ENCODE results near the gene SPEG.
A peak's percentile ranks its signal among the peaks of the same experiment; 100 is the strongest.

The SPEG gene

DNA sequence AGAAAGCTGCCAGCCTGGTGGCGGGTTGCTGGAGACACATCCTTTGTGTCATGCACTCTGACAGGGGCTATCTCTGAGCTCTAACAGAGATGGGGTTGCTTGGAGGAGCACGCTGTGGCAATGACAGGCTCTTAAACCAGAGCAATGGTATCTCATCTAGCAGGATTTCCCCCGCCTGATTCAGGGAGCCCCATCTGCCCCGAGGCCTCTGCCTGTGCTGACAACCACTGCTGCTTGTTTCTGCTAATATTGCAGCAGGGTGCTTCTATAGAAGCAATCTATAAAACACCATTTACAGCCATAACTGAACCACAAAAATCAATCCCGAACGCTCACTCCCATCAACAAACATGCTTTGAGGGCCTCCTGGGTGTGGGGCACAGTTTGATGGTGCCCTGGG is 34.1 kb upstream of the SPEG start:
- no peak for DNase-seq (ENCODE audit: low read depth, low spot score)
- H3K4me1 ChIP-seq (ENCODE audit: insufficient read depth, insufficient read length), result peaks cover 36% of the 10 kb centered on the region

DNA sequence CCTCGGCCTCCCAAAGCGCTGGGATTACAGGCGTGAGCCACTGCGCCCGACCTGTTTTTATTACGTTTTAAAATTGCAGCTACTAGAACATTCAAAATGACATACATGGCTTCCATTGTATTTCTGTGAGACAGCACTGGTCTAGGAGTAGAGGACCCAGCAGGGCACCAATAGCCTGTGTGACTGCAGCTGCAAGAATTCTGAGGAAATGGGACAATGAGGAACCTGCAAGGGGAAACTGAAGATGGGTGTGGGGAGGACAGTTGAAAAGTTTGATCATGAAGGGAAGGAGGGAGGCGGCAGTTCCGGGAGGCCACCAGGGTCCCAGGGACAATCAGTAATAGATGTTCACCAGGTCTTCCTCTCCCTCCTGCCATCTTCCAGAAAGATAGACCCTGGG is 33.0 kb upstream of the SPEG start:
- Histone ChIP-seq H3K4me3 (ENCODE audit: insufficient read length, low read depth) (no peak overlapping the region), H3K9me3 (ENCODE audit: insufficient read depth, low read length) (no peaks in the 10 kb centered on the region), H3K9ac (ENCODE audit: insufficient read length, low read depth) (no peak overlapping the region), H3K27me3 (ENCODE audit: insufficient read depth, insufficient read length) (peaks cover 2% of the 10 kb centered on the region), H3K4me1 (ENCODE audit: insufficient read depth, insufficient read length) (peaks cover 37% of the 10 kb centered on the region), H3K36me3 (ENCODE audit: insufficient read depth, insufficient read length, low read length) (no peaks in the 10 kb centered on the region)
- no peak for DNase-seq (ENCODE audit: low read depth, low spot score)
- TF ChIP-seq ZNF274 (IDR thresholded peaks at IDR 0.05; ENCODE audit: low read depth, low read length), result no peak

More for the DNA sequence above, 34.1 kb upstream of the SPEG start:
- Histone ChIP-seq H3K9me3 (ENCODE audit: insufficient read depth, low read length) (no peaks in the 10 kb centered on the region), H3K36me3 (ENCODE audit: insufficient read depth, insufficient read length, low read length) (no peaks in the 10 kb centered on the region), H3K4me3 (ENCODE audit: insufficient read length, low read depth) (no peak overlapping the region), H3K9ac (ENCODE audit: insufficient read length, low read depth) (no peak overlapping the region), H3K27me3 (ENCODE audit: insufficient read depth, insufficient read length) (peaks cover 2% of the 10 kb centered on the region)
- TF ChIP-seq SUZ12 (IDR thresholded peaks at IDR 0.05; ENCODE audit: extremely low read depth, insufficient read depth, insufficient read length), result no peak

DNA sequence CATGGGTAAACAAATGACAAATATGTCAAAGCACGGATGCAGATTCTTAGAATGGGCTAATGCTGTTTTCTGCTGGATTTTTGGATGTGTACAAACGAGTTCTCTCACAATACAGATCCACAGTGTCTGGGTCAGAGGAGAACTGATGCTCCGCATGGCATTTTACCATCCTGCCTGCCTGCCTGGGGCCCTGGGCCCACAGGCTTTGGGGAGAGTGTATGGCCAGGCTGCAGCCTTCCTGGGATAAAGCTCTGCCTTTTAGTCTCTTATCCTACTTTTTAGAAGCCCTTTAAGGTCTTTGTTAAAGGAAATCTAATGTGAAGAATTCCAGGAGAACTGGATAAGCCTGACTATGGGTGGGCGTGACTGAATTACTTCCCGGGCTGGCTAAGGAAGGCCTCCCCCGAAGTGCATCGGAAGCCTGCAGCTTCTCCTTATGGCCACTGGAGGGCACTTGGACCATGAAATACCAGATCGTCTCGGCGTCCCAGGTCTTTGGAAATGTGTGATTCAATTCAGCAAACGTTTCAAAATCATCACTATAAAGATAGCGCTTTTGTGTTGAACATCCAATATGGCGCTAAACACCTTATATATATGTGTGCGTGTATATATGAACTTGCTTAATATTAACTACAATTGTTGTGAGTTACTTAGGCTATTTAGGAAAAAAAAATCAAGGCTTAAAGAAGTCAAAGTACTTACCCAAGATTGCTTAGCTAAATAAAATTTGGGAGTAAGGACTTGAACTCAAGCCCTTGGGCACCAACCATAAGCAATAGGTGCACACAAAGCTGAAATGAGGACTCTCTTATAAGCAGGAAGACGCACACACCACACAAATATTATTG is 31.8 kb upstream of the SPEG start:
- H3K27me3 ChIP-seq (ENCODE audit: insufficient read depth, insufficient read length), result peaks cover 2% of the 10 kb centered on the region
- TF ChIP-seq SUZ12 (IDR thresholded peaks at IDR 0.05; ENCODE audit: extremely low read depth, insufficient read depth, insufficient read length) (no peak), ZNF274 (IDR thresholded peaks at IDR 0.05; ENCODE audit: low read depth, low read length) (no peak), YY1 (IDR thresholded peaks at IDR 0.05; ENCODE audit: insufficient read depth, insufficient read length) (no peak)
- H3K4me3 ChIP-seq (ENCODE audit: insufficient read length, low read depth), result no peak overlapping the region
- H3K36me3 ChIP-seq (ENCODE audit: insufficient read depth, insufficient read length, low read length), result no peaks in the 10 kb centered on the region
- H3K4me1 ChIP-seq (ENCODE audit: insufficient read depth, insufficient read length), result peaks cover 37% of the 10 kb centered on the region
- H3K9ac ChIP-seq (ENCODE audit: insufficient read length, low read depth), result no peak overlapping the region
- DNase-seq (ENCODE audit: low read depth, low spot score), result peak; percentile 82
- H3K9me3 ChIP-seq (ENCODE audit: insufficient read depth, low read length), result no peaks in the 10 kb centered on the region

DNA sequence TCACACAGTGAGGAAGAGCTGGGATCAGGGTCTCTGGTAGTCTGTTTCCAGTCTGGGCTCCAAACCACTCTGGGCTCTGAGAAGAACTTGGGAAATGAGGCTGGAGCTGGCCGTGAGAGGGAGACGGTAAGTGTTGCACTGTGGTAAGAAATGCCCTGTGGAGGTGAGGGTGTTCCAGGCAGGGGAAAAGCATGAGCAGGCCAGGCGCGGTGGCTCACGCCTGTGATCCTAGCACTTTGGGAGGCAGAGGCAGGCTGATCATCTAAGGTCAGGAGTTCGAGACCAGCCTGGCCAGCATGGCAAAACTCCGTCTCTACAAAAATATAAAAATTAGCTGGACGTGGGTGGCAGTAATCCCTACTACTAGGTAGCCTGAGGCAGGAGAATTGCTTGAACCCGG is 30.8 kb upstream of the SPEG start:
- H3K4me1 ChIP-seq (ENCODE audit: insufficient read depth, insufficient read length), result peaks cover 38% of the 10 kb centered on the region
- H3K4me3 ChIP-seq (ENCODE audit: insufficient read length, low read depth), result no peak overlapping the region

DNA sequence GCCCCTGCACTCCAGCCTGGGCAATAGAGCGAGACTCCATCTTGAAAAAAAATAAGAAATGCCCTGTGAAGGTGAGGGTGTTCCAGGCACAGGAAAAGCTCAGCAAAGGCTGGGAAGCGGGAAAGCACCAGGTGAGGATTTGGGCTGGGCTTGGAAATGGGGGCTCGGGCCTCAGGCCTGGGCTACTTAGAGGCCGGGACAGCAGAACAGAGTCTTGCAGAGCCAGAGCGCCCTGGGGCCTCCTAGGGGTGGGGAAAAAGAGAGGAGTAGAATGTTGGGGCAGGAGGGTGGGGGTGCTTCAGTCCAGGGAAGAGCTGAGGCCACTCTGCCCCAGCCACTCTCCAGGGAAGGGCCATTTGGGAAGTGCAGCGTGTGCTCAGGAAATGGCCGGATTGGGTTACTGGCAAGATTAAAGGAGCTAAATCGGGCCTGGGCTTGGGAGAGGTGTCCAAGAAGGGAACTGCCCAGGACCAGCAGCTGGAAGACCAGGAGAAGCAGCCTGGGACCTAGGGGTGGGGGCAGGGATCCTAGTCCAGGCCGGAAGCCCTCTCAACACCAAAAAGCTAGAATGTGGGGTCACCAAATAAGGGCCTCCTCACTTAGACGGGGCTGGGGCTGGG is 30.2 kb upstream of the SPEG start:
- TF ChIP-seq SUZ12 (IDR thresholded peaks at IDR 0.05; ENCODE audit: extremely low read depth, insufficient read depth, insufficient read length) (no peak), ZNF274 (IDR thresholded peaks at IDR 0.05; ENCODE audit: low read depth, low read length) (no peak), YY1 (IDR thresholded peaks at IDR 0.05; ENCODE audit: insufficient read depth, insufficient read length) (no peak)
- DNase-seq (ENCODE audit: low read depth, low spot score), result no peak
- H3K36me3 ChIP-seq (ENCODE audit: insufficient read depth, insufficient read length, low read length), result no peaks in the 10 kb centered on the region
- H3K4me3 ChIP-seq (ENCODE audit: insufficient read length, low read depth), result no peak overlapping the region
- H3K9ac ChIP-seq (ENCODE audit: insufficient read length, low read depth), result peak overlapping the region; percentile 57
- H3K4me1 ChIP-seq (ENCODE audit: insufficient read depth, insufficient read length), result peaks cover 40% of the 10 kb centered on the region
- H3K27me3 ChIP-seq (ENCODE audit: insufficient read depth, insufficient read length), result peaks cover 2% of the 10 kb centered on the region
- no peaks in the 10 kb centered on the region for H3K9me3 ChIP-seq (ENCODE audit: insufficient read depth, low read length)

More for the DNA sequence above, 30.8 kb upstream of the SPEG start:
- Histone ChIP-seq H3K9me3 (ENCODE audit: insufficient read depth, low read length) (no peaks in the 10 kb centered on the region), H3K27me3 (ENCODE audit: insufficient read depth, insufficient read length) (peaks cover 2% of the 10 kb centered on the region), H3K36me3 (ENCODE audit: insufficient read depth, insufficient read length, low read length) (no peaks in the 10 kb centered on the region), H3K9ac (ENCODE audit: insufficient read length, low read depth) (no peak overlapping the region)
- DNase-seq (ENCODE audit: low read depth, low spot score), result no peak
- no peak for TF ChIP-seq SUZ12 (IDR thresholded peaks at IDR 0.05; ENCODE audit: extremely low read depth, insufficient read depth, insufficient read length)
- TF ChIP-seq YY1 (IDR thresholded peaks at IDR 0.05; ENCODE audit: insufficient read depth, insufficient read length), result no peak
- no peak for TF ChIP-seq ZNF274 (IDR thresholded peaks at IDR 0.05; ENCODE audit: low read depth, low read length)

DNA sequence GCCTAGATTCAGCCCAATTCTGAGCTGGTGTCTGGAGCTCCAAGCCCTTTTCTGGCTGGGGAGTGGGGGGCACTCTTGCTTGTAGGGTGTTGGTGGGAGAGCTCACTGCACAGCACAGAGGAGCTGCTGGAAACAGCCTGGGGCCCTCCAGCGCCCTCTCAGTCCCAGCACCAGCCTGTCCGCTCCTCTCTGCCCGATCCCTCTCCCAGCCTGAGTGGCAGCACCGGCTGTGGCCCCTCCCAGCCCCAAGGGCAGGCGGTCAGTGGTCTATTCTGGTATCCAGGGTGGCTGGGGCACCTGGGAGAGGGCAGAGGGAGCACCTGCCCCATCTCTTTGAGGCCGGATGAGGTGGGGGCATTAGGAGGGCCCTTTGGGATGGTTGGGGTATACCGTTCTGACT is 29.7 kb upstream of the SPEG start:
- H3K36me3 ChIP-seq (ENCODE audit: insufficient read depth, insufficient read length, low read length), result no peaks in the 10 kb centered on the region
- peaks cover 35% of the 10 kb centered on the region for H3K4me1 ChIP-seq (ENCODE audit: insufficient read depth, insufficient read length)
- peak overlapping the region; percentile 57 for H3K9ac ChIP-seq (ENCODE audit: insufficient read length, low read depth)
- H3K4me3 ChIP-seq (ENCODE audit: insufficient read length, low read depth), result no peak overlapping the region
- no peaks in the 10 kb centered on the region for H3K27me3 ChIP-seq (ENCODE audit: insufficient read depth, insufficient read length)
- TF ChIP-seq YY1 (IDR thresholded peaks at IDR 0.05; ENCODE audit: insufficient read depth, insufficient read length), result no peak
- TF ChIP-seq SUZ12 (IDR thresholded peaks at IDR 0.05; ENCODE audit: extremely low read depth, insufficient read depth, insufficient read length), result no peak
- no peak for TF ChIP-seq ZNF274 (IDR thresholded peaks at IDR 0.05; ENCODE audit: low read depth, low read length)
- no peak for DNase-seq (ENCODE audit: low read depth, low spot score)
- H3K9me3 ChIP-seq (ENCODE audit: insufficient read depth, low read length), result no peaks in the 10 kb centered on the region

DNA sequence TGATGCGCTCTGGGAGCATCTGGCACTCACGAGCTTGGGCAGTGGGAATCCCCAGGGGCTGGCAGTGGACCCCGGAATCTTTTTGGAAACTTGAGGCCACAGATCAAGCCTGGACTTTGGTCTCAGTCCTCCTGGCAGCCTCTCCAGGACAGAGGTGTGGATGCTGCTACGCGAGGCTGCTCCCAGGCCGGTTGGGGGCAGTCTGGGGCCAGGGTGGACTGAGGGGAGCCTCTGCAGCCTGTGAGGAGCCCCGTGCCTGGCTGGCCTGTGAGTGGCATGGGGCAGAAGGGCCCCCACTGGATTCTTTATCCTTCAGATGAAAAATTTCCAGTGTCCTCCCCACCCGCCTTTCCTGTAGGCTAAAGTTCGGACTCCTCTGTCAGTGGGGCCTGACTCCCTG is 29.2 kb upstream of the SPEG start:
- Histone ChIP-seq H3K4me1 (ENCODE audit: insufficient read depth, insufficient read length) (peaks cover 30% of the 10 kb centered on the region), H3K36me3 (ENCODE audit: insufficient read depth, insufficient read length, low read length) (no peaks in the 10 kb centered on the region), H3K27me3 (ENCODE audit: insufficient read depth, insufficient read length) (no peaks in the 10 kb centered on the region), H3K4me3 (ENCODE audit: insufficient read length, low read depth) (no peak overlapping the region), H3K9ac (ENCODE audit: insufficient read length, low read depth) (no peak overlapping the region), H3K9me3 (ENCODE audit: insufficient read depth, low read length) (no peaks in the 10 kb centered on the region)
- TF ChIP-seq SUZ12 (IDR thresholded peaks at IDR 0.05; ENCODE audit: extremely low read depth, insufficient read depth, insufficient read length) (no peak), YY1 (IDR thresholded peaks at IDR 0.05; ENCODE audit: insufficient read depth, insufficient read length) (no peak), ZNF274 (IDR thresholded peaks at IDR 0.05; ENCODE audit: low read depth, low read length) (no peak)
- DNase-seq (ENCODE audit: low read depth, low spot score), result no peak
